ENCODE measurements around the gene MKLN1.

- no peak for TF ChIP-seq CHD4 (IDR thresholded peaks at IDR 0.05; ENCODE audit: borderline replicate concordance)
- no peak for TF ChIP-seq HOXA7 (CRISPR knock-in tag; IDR thresholded peaks at IDR 0.05)
- TF ChIP-seq CTCF (IDR thresholded peaks at IDR 0.05): no peak
- no peak for TF ChIP-seq EP300 (IDR thresholded peaks at IDR 0.05)
- no peak for TF ChIP-seq CEBPB (IDR thresholded peaks at IDR 0.05)
Observed at GRCh38 chr7:131300078-131300477, 27.6 kb upstream of the MKLN1 start.
